Fibroblast of pulmonary artery (primary cell): ENCODE results near the gene CHST15.

Experiments
- DNase-seq: peaks from one replicate; pipeline ENCODE4 v3.0.0-alpha.2; 2010; ENCODE audit warnings: low read depth
- H3K4me3 ChIP-seq: replicated peaks from 2 replicates; pipeline ENCODE4 v1.5.1; 2011; ENCODE audit warnings: low read depth, mild to moderate bottlenecking, control low read depth, low read length, moderate library complexity
- TF ChIP-seq, protein P1 (sequence below): IDR thresholded peaks from 2 replicates; pipeline ENCODE4 v1.5.1; 2011; ENCODE audit warnings: mild to moderate bottlenecking, control low read depth, low read length, inconsistent platforms; ENCODE audit errors: missing control alignments

CHST15 gene

DNA sequence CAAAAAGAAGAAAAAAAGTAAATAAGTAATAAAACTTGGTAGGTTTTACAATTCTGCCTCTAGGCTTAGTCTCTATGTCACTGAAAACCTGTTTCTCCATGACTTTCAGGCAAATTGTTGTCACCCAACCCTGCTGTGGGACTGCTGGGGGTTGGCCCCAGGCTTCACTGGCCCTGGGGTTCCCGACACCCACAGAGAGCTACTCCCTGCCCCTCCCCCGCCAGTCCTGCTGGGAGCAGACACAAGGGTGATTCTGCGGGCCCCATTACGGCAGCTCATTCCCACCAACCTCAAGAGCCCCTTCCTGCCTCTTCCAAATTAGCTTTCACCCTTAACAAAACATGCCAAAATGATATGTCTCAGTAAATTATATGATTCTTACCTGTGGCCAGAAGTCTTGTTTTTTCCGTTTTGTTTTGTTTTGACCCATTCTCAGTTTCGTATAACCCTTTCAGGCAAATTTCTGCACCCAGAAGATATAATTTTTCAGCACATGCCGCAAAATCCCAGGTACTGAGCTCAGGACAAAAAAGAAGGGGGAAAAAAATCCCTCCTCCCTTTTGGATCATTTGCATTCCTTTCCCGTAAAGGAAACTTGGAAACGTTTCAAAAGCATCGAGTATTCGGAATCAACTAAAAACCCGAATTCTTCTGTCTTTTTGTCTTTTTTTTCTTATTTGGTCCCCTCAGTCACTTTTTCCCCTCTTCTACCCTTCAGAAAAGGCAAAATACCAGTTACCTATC is 27.8 kb downstream of the CHST15 start:
- TF ChIP-seq, protein P1, sequence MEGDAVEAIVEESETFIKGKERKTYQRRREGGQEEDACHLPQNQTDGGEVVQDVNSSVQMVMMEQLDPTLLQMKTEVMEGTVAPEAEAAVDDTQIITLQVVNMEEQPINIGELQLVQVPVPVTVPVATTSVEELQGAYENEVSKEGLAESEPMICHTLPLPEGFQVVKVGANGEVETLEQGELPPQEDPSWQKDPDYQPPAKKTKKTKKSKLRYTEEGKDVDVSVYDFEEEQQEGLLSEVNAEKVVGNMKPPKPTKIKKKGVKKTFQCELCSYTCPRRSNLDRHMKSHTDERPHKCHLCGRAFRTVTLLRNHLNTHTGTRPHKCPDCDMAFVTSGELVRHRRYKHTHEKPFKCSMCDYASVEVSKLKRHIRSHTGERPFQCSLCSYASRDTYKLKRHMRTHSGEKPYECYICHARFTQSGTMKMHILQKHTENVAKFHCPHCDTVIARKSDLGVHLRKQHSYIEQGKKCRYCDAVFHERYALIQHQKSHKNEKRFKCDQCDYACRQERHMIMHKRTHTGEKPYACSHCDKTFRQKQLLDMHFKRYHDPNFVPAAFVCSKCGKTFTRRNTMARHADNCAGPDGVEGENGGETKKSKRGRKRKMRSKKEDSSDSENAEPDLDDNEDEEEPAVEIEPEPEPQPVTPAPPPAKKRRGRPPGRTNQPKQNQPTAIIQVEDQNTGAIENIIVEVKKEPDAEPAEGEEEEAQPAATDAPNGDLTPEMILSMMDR = no peak
- DNase-seq = no peak
- H3K4me3 ChIP-seq = no peak overlapping the region

DNA sequence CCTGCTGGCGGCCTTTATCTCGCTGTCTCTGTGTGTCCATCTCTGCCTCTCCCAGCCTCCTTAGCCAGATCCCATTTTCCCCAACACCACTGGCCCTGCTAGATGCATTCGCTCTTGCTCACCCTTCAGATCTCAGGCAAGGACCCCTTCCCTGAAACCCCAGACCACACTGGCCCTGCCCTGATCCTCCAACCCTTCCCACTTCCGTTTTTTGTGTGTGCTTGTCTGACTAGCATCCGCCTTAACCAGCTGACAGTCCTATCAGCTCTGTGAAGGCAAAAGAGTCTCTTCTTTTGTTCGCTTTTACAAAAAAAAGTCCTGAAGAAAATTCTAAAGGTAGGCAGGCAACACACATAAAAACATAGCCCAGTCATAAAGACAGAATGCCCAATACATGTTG is 28.7 kb downstream of the CHST15 start:
- TF ChIP-seq, protein P1 = no peak
- DNase-seq = no peak
- H3K4me3 ChIP-seq = no peak overlapping the region

DNA sequence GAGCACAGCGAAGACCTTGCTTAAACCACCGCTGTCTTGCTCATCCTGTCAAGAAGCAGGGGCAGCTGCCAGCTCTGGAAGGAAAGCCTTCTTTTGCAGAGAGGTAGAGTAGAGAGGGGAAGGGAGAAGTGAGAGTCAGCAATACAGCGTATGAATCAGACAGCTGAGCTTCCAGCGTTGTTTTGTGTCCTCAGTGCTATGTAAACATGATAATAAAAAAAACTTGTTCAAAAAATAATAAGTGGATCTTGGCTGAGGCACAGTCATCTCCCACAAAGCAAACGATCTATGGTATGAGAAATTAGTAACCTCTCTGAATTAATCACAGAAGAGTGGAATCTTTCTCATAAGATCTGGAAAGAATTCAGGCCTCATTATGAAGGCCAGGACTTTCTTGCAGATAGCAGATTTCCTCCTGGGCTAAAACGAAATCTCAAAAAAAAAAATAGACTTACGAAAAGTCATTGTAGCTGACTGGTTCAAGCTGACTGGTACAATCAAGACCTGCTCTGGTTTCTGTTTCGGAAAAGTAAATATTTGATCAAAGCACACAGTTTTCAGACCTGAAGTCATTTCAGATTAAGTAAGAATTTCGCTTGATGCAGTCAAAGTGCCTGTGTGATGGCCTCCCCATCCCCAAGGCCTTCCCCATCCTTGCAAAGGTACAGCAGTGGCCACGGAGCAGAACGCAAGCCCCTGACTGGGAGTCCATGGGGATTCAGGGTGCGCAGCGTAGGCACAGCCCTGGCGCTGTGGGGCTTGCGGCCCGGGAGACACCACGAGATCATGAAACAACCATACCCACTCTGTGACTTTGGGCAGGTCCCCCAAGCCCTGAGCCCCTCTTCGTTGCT is 29.4 kb downstream of the CHST15 start:
- H3K4me3 ChIP-seq = no peak overlapping the region
- DNase-seq = peak; percentile 48
- TF ChIP-seq, protein P1 = no peak

DNA sequence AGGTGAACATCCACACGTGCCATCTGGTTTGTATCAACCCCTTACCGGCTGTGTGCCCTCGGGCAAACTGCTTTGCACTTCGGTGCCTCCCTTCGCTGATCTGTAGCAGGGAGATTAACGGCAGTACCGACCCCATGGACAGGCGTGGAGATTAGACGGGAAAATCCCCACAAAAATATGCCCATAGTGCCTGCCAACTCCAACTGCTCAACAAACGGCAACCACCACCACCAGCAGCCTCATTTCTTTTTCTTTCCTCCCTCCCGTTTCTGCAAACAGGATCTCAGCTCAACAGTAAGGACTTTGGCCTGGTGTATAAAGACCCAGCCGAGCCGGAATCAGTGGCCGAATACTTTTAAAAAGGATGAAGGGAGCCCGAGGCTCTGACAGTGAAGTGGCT is 31.0 kb downstream of the CHST15 start:
- TF ChIP-seq, protein P1 = no peak
- no peak for DNase-seq
- no peak overlapping the region for H3K4me3 ChIP-seq

DNA sequence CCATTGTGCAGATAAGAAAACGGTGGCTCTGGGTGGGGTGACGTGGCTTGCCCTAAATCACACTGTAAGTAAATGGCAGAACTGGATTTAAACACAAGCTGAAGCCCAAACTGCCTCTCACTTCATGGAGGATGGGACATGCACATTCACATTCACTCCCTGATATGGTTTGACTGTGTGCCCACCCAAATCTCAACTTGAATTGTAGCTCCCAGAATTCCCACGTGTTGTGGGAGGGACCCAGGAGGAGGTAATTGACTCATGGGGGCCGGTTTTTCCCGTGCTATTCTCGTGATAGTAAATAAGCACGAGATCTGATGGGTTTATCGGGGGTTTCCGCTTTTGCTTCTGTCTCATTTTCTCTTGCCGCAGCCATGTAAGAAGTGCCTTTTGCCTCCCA is 32.4 kb downstream of the CHST15 start:
- TF ChIP-seq, protein P1 = no peak
- no peak for DNase-seq
- no peak overlapping the region for H3K4me3 ChIP-seq

DNA sequence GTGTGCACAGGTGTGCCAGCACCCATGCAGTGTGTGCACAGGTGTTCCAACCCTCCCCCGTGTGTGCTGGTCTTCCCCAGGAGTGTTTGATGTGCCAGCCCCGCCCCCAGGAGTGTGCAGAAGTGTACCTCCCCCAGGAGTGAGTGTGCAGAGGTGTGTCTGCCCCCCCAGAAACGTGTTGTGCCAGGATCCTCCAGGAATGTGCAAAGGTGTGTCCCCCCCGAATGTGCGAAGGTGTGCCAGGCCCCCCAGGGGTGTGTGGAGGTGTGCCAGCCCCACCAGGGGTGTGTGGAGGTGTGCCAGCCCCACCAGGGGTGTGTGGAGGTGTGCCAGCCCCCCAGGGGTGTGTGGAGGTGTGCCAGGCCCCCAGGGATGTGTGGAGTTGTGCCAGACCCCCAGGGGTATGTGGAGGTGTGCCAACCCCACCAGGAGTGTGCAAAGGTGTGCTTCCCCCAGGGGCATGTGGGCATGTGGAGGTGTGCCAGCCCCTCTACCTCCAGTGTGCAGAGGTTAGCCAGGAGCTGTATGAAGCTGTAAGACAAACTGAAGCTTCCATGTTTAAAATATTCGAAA is 33.2 kb downstream of the CHST15 start:
- DNase-seq = no peak

More for the DNA sequence above, 33.2 kb downstream of the CHST15 start:
- TF ChIP-seq, protein P1 = no peak
- no peak overlapping the region for H3K4me3 ChIP-seq
